Suprapubic skin (tissue), 4 donors: ENCODE data around the gene ANTXR1.

Source experiments
- CTCF ChIP-seq, 2 donors: fragments of 200-600 bp in 1 of 2; fragments of 450-650 bp in 1 of 2; sonication (generic) in 1 of 2; IDR thresholded peaks; one replicate each; pipeline ENCODE4 v1.5.1; 2016 to 2019; ENCODE audit warnings: antibody characterized with exemption in 2 of 2, mild to moderate bottlenecking in 1 of 2, moderate library complexity in 1 of 2
- POLR2A ChIP-seq, 2 donors: fragments of 450-650 bp; IDR thresholded peaks; one replicate each; pipeline ENCODE4 v1.6.1; 2017; ENCODE audit warnings: antibody characterized with exemption in 2 of 2, mild to moderate bottlenecking in 2 of 2, moderate library complexity in 2 of 2
- POLR2AphosphoS5 ChIP-seq, 3 donors: sonication (generic); formaldehyde crosslinking; IDR thresholded peaks; one replicate each; pipeline ENCODE4 v1.6.1; 2017; ENCODE audit warnings: antibody characterized with exemption in 3 of 3

GRCh38 chr2:69060938-69061501, 48.0 kb downstream of the ANTXR1 start:
- no peak for TF ChIP-seq CTCF (IDR thresholded peaks at IDR 0.05)
- no peak for TF ChIP-seq POLR2AphosphoS5 (IDR thresholded peaks at IDR 0.05)
- TF ChIP-seq POLR2A (IDR thresholded peaks at IDR 0.05) = no peak
